Neural progenitor cell (in vitro differentiated cells): Measurements from ENCODE around the gene WRAP73.

ENCODE experiments used
- EZH2 ChIP-seq: fragments of 200-600 bp; sonication (generic); IDR thresholded peaks from 2 replicates; pipeline ENCODE4 v1.6.1; 2017; ENCODE audit warnings: antibody characterized with exemption, mild to moderate bottlenecking, moderate library complexity
- TF ChIP-seq, protein P1 (sequence below): fragments of 200-600 bp; sonication (generic); IDR thresholded peaks from 2 replicates; pipeline ENCODE4 v1.5.1; 2017; ENCODE audit warnings: antibody characterized with exemption, mild to moderate bottlenecking

DNA sequence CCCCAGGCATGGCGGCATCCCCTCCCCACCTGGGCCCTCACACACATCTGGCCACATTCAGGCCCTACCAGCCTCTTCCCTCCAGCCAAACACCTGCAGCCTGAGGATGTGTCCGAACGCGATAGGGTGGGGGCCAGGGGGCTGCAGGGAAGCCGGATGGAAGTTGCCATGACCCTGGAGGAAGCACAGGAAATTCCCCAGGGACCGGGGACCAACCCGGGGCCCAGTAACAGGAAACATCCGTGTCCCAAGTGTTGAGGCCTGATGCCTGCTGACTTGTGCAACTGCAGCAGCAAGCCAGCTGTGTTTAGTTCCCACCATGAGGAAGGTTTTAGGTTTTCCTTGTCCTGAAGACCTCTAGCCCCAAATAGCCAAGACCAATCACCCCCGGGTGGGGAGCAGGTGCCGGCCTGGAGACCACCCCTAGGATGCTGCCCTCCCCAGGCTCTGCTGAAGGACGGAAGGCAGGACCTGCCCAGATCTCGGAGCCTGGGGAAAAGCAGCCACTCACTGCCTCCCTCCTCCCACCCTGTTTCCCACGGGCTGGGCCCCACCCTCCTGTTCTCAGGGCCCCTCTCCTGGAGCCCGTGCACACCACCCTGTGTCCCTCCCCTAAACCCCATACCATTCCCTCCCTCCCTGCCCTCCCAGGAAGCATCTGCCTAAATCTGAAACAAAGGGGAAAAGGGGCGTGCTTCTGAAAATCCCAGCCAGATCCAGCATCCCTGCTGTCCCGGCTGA is 68.4 kb downstream of the WRAP73 start:
- TF ChIP-seq, protein P1, sequence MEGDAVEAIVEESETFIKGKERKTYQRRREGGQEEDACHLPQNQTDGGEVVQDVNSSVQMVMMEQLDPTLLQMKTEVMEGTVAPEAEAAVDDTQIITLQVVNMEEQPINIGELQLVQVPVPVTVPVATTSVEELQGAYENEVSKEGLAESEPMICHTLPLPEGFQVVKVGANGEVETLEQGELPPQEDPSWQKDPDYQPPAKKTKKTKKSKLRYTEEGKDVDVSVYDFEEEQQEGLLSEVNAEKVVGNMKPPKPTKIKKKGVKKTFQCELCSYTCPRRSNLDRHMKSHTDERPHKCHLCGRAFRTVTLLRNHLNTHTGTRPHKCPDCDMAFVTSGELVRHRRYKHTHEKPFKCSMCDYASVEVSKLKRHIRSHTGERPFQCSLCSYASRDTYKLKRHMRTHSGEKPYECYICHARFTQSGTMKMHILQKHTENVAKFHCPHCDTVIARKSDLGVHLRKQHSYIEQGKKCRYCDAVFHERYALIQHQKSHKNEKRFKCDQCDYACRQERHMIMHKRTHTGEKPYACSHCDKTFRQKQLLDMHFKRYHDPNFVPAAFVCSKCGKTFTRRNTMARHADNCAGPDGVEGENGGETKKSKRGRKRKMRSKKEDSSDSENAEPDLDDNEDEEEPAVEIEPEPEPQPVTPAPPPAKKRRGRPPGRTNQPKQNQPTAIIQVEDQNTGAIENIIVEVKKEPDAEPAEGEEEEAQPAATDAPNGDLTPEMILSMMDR, result no peak
- no peak for TF ChIP-seq EZH2
